ENCODE results near the gene CDC23.

The CDC23 gene

DNA sequence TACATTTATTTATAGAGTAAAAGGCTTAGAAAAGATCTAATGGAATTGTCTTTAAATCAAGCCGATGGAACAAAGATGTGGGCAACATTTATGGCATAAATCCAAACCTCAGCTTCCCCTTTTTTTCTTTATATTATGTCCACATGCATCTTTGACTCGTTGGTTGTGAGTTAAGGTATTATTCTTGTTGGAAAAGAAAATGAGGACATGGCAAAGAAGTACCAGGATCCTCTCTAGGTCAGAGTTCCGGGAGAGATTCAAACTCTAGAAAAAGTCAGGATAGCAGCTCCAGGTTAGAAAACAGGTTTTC, 73.4 kb downstream of the CDC23 start:
- DNase-seq, result no peak

DNA sequence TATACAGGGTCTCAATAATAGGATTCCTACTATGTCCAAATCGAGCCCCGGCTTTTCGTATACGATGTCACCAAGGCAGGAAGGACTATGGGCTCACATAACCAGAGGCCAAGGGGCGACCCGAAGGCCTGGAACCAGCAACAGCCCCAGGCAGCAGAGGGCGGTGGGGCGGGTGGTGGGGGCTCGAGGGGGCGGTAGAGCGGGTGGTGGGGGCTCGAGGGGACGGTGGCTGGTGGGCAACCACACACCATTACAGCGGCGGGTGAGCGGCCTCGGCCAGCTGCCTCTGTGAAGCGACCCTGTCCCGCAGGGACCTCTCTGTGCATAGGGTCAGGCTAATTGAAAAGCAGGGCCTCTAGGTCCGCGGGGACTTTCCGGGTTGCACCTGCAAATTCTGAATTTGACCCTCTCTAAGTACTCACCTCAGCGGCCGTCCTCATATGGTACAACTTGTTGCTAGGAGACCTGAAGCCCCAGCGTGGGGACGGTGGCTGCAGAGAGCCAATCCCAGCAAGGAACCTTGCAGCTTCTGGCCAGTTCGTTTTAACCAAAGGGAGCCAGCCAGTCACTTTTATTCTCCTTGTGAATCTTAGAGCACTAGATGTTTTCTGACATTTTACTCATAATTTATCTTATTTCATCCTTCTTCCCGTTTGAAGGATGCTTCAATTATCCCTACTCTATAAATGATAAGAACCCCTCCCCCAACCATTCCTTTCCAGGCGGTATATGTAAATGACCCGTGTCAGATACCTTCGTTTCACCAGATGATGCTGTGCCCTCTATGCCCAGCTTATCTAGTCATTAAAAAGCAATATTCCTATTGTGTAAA, 74.0 kb downstream of the CDC23 start, which contains the start of gene NME5:
NME5 (minus strand) TSS at position 480 of the 832 bp plus-strand sequence. CDS start 648 bp downstream, outside the sequence.
- peak; percentile 96 for DNase-seq
